ENCODE measurements around the gene ISY1.
A peak's percentile ranks its signal among the peaks of the same experiment; 100 is the strongest.
"Not testable (repeated sequence)": the region's sequence is repeated elsewhere in the genome, so short reads cannot be mapped to it uniquely, and the experiment has no call there.

Gene ISY1

DNA sequence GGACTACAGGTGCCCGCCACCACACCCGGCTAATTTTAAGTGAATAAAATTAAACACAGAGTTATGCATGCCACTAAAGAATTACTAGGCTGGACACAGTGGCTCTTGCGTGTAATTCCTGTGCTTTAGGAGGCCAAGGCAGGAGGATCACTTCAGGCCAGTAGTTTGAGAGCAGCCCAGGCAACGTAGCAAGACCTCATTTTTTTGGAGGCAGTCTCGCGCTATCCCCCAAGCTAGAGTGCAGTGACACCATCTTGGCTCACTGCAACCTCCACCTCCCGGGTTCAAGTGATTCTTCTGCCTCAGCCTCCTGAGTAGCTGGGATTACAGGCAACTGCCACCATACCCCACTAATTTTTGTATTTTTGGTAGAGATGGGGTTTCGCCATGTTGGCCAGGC, 4.7 kb upstream of the ISY1 start:
- DNase-seq, result not testable (repeated sequence)

DNA sequence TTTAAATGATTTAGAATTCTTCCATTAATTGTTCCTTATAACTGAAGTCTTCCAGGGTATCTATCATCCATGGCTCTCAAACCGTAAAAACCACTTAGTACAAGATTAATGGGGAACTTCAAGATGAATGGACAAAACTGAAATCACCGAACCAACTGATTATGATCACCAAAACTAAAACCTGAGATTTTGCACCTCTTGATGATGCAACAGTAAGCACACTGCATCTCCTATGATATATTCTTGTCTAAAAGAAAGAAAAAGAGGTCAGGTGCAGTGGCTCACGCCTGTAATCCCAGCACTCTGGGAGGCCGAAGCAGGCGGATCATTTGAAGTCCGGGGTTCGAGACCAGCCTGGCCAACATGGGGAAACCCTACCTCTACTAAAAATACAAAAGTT, 3.6 kb upstream of the ISY1 start:
- no peak for DNase-seq

DNA sequence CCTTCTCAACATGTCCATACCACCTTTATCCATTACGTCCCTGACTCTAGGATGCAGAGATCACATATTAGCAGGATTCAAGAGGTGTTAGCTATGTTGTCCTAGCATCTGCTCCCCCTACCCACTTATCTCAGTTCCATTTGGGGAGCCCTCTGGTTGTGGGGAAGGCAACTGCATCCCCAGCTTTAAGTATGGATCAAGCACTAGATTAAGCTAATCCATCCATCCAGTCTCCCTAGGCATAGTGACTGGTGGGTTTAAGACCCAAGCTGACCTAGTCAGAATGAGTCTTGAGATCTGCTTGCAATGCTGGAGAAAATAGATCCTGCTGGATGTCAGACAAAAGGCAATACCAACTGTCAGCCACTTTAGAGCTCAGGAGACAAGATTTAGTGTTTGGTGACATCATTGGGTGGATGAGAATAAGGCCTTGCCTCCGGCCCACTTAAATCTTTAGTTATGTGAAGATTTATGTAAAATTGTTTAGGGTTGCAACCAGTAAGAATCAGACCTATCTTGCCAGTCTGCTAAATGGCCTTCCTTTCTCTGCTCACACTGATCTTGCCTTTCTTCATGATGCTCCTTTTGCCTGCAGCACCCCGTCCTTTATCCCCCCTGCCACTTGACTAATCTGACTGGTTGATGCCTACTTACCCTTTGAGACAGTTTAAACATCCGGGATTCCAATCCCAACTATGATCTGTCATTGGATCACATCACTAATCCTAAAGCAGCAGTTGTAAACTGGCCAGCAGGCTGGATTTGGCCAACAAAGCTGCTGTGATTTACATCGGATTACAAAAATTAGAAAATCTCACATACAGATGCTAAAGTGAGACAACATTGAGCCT, 2.1 kb upstream of the ISY1 start:
- no peak for DNase-seq

DNA sequence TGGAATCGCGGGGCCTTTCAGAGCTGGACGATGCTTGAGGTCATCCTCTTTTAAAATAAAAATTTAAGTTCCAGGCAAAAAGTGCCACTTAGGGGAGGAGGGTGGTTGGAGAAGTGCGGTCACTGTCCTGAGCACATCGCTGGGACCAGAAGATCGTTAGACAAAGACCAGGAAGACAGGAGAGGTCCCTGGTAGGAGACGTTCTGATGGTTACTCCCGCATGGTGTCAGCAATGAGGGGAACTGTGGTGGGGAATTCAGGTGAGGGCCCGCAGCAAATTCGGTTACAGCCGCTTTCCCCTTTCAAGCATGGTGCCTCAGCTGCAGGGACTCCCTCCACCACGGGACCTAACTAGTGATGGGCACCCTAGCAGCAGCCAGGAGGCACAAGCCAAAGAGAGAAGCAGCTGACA, 1.0 kb upstream of the ISY1 start:
- no peak for DNase-seq

DNA sequence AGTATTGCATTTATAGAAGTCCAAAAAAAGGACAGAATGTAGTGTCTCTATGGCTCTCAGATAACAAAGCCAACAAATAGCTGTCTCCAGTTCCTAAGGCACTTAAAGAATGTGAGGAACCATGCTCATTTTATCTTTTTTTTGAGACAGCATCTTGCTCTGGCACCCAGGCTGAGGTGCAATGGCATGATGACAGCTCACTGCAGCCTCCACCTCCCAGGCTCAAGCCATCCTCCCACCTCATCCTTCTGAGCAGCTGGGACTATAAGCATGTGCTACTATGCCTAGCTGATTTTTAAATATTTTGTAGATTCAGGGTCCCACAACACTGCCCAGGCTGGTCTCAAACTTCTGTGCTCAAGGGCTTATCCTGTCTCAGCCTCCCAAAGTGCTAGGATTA, 16.1 kb downstream of the ISY1 start:
- DNase-seq, result no peak

DNA sequence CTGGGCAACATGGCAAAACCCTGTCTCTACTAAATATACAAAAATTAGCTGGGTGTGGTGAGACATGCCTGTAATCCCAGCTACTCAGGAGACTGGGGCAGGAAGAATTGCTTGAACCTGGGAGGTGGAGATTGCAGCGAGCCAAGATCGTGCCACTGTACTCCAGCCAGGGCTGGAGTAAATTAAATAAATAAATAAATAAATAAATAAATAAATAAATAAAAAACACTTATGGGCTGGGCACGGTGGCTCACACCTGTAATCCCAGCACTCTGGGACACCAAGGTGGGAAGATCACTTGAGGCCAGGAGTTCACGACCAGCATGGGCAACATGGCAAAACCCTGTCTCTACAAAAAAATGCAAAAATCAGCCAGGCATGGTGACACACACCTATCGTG, 19.9 kb downstream of the ISY1 start:
- DNase-seq, result not testable (repeated sequence)

DNA sequence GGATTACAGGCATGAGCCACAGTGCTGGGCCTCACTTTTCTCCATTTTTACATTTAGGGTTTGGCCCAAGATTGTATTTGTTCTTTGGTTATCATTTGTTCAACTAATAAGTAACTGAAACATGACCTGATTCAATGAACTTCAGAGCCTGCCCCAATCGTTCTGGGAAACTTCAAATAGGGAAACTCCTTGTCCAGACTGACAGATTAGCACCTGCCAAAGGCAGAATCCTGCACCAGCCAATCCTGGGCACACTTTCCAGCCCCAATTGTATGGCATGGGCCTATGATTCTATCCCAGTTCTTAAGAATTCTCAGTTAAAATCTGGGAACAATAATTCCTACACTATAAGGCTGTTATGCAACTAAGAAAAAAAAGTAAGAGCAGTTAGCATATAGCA, 21.0 kb downstream of the ISY1 start:
- DNase-seq, result no peak

DNA sequence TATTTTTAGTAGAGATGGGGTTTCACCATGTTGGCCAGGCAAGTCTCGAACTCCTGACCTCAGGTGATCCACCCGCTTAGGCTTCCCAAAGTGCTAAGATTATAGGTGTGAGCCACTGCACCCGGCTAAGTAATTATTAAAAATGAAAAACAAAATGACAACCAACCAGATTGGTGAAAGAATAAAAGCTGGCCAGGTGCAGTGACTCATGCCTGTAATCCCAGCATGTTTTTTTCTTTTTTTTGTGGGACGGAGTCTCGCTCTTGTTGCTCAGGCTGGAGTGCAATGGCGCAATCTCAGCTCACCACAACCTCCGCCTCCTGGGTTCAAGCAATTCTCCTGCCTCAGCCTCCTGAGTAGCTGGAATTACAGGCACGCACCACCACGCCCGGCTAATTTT, 24.6 kb downstream of the ISY1 start:
- DNase-seq, result not testable (repeated sequence)

DNA sequence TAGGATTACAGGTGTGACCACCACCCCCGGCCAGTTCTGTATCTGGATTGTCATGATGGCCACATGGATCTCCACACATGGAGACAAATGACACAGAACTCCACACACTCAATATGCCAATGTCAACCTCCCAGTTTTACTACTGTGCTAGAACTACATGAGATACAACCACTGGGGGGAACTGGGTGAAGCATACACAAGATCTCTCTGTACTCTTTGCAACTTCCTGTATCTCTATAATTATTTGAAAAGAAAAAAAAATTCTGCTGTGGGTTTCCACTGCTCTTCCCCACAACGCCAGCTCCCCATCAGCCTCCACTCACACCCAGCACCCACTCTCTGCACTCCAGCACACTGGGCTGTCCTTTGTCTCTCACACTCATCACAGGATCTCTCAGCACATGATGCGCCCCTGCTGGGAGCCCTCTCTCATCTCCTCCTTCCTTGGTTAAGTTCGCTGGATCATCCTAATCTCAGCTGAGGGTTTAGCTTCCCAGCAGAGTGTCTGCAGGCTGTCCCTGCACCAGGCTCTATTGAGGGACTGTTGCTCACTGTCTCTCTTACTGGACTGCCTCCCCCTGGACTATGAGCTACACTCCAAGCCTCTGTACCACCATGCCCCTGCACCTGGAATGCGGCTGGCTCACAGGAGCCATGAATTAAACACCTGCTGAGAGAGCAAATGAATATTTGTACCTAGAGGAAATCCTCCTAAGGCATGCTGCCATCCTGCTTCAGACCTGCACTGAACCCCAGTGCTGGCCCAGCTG, 28.6 kb downstream of the ISY1 start:
- DNase-seq, result no peak

DNA sequence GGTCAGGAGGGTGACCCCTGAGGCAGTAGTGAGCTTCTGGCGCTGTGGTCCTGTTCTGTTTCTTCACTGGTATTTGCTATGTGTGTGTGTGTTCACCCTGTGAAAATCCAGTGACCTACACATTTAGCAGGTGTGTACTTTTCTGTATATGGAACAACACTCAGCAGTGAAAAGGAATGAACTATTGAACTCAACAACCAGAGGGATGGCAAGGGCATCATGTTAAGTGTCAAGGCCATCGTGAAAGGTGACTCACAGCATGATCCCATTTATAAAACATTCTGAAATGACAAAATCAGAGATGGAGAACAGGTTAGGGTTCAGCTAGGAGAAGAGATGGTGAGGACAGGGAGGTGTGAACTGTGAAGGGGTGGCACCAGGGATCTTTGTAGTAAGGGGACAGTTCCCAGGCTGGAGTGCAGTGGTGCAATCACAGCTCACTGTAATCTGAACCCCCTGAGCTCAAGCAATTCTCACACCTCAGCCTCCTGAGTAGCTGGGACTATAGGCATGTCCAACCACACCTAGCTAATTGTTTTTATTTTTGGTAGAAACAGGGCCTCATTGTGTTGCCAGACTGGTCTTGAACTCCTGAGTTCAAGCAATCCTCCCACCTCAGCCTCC, 29.3 kb downstream of the ISY1 start:
- DNase-seq, result no peak

DNA sequence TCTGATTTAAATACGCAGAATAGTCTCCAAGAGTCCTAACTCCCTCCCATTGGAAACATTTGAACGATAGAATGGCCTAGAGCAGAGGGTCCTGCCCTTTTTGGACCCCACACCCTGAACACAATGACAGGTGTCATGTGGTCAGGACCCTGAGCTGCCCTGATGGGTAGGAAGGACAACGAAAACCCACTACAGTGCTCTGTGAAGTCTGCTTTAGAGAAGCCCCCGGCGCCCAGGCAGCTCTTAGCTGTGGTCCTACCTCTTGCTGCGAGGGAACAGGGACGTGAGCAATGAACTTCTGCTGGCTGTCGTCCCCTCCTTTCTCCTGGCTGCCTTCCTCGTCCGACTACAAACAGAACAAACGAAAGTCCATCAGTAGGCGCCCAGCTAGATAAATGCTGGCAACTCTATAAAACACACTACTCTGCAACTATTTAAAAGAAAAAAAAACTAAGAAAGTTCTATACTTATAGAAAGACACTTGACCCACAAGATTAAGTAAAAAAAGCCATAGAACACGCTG, 30.5 kb downstream of the ISY1 start:
- DNase-seq, result no peak

DNA sequence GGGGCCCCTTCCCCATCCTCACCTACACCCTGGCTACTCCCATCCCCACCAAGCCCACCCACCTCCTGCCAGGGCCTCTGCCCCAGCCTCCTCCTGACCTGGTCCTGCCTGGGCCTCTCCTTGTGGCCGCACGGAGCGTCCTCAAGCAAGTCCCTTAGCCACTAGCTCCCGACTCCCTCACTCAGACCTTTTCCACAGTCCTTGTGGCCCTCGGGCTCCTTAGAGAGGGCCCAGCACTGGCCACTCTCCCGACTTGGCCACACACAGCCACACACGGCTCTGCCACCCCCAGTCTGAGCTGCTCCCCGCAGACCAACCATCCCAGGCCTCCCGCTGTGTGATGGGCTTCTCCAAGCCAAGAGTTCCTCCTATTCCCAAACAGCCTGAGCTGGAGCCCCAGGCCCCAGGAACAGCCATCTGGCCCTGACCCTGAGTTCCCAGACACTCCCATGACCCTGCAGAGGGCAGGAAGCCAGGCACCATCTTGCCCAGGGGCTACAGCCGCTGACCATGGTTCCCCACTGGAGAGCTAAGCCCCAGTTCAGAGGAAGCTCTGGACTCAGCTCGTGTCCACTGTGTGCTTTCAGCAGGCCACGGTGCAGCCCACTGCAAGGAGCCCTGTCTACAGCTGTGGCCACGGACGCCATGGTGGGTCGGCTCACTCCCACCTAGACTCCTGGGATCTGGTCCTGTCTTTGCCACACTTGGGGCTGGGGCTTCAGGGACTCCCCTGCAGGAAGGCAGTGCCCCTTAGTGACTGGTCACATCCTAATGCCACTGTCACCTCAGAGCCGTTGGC, 32.3 kb downstream of the ISY1 start:
- no peak for DNase-seq

DNA sequence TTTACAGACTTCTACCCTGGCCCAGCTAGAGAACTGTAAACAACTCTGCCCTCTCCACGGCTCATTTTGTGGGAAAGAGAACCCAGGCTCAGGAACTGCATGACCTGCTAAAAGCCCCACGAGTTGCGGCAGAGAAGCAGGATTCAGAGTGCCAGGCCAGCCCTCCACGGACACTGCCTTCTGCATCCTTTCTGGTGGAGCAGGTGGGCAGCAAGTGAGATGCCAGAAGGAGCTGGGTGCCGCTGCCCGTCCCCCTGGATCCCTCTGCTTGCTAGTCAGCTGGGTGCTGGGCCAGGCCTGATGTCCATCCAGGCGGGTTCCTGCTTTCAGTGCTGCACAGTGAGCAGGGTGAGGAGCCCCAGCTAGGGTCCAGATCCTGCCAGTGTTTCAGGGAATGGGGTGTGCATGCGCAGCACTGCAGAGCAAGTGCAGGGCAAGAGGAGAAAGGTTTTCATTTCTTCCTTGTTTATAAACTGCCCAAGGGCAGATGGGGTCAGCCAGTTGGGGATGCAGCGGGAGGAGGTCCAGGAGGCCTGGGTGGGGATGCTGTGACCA, 34.1 kb downstream of the ISY1 start:
- no peak for DNase-seq

DNA sequence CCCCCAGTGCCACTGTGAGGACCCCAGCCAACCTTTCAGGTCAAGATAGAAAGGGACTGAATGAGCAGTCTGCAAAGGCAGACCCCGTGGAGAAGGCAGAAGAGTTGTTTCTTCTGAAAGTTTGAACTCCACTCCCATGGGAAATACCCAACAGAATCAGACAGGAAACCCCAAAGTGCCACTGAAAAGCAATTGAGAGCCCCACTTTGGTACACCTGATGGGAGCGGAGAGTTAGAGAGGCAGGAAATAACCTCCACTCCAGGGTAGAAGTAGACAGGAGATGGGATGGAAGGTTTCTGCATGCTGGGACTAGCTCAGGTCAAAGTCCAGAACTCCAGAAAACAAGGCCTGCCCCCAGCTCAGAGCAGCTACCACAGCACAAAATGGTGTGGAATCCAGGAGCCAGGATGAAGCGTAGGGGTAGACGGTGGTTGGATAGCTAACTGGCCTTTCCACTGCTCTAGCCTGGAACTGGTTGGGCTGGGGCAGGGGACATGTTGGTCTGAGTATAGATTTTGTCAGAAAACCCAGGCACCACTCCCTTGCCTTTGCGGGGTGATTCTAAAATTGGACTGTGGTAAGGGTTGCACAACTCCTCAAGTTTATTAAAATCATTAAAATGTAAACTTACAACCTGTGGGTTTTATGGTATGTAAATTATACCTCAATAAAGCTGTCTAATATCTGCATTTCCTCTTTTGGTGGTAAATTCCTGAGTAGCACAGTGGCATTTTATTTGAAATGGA, 37.4 kb downstream of the ISY1 start:
- no peak for DNase-seq

DNA sequence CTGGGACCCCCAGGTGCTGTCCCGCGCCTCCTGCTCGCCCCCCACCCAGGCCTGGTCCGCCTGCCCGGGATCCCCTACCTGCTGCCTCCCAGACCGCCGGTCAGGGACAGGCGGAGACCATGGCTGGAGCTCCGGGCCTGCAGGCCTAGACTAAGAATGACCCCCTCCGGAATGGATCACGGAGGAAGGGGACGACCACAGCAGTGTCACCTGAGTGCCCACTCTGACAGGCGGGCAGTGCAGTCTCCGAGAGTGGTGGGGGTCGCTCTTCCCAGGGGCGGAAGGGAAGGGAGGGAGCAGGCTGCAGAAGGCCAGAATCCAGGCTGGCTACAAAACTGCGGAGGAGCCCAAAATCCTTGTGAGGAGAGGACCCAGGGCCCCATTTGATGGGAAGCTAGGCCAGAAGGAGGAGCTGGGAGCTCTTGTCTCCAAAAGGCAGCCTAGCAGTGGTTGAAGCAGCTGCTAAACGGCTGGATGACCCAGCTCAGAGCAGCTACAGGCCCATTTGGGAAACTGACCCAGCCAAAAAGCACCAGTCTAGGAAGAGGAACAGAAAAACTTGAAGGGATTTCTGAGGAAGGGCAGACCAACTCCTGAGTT, 38.4 kb downstream of the ISY1 start:
- no peak for DNase-seq

DNA sequence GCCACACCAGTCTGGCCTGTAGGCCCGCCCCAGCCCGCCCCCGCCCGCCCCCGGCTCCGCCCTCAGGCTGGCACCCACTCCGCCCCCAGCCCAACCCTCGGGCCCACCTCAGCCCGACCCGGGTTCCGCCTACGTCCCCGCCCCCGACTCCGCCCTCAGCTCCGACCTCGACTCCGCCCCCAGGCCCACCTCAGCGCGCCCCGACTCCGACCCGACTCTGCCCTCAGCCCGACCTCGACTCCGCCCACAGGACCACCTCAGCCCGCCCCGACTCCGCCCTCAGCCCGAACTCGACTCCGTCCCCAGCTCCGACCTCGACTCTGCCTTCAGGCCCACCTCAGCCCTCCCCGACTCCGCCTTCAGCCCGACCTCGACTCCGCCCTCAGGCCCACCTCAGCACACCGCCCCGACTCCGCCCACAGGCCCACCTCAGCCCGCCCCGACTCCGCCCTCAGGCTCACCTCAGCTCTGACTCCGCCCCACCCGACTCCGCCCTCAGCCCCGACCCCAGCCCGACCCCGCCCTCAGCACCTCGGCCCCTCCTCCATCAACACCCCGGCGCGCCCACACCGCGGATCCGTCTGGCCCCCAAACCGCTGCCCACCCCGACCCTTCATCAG, 39.0 kb downstream of the ISY1 start, which contains the start of gene RAB43:
TSS of gene RAB43 (minus strand) at position 13 of the 620 bp plus-strand sequence. CDS start 315 bp downstream, outside the sequence.
- DNase-seq, result peak; percentile 78

DNA sequence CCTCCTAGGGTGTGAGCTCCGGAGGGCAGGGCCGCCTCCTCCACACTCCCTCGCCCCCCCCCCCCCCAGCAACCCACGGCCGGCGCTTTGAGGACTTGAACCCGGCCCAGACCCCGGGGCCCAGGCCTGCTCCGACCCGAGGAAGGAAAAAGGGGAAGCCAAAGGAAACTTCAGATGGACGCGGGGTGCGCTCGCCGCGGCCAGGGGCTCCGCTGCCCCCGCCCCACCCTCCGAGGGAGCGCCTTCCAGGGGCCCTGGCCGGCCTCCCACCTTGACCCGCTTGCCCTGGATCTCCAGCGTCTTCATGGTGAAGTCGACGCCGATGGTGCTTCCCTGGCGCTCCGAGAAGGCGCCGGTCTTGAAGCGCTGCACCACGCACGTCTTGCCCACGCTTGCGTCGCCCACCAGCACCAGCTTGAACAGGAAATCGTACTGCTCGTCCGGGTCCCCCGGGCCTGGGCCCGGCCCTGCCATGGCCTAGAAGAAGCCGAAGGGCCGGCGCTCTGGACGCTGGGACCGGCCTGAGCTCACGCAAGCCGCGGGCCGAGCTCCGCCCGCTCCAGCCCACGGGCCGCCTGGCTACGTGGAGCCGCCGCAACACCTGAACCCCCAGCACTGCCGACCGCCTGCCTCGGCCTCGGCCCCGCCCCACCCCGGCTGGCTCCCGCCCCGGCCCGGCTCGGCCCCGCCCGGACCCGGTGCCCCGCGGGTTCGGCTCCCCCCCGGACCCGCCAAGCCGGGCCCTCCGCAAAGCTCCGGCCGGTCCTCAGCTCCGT, 39.7 kb downstream of the ISY1 start:
- no peak for DNase-seq

DNA sequence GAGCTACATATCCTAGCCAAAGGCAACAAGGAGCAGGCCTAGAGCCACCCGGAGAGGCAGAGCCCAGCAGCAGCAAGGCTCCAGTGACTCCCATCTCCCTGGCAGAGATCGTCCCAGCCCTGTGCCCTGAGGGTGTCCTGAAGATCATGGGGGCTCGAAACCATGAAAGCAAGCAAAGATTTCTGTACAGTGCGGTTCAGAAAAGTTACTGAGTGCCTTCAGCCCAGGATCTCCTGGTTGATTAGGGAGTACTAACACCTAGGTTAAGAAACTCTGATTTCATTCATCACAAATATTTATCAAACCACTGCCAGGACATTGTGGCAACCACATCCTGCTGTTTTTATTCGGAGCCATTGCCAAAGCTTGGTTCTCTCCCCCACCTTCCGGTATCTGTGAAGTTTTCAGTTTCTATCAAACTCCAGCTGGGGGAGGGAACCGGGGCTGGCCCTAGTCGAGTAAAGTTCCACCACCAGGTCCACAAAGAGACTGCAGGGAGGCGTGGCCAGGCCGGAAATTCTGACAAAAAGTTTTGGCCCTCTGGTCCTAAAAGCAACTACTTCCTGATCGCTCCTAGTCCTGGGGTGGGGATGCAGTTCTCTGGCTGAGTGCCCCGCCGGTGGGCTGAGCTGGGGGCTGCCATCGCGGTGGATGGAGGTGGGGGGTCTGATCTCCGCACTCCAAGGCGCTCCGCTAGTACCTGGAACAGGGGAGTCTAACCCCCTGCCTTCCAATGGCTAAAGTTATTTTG, 40.4 kb downstream of the ISY1 start:
- DNase-seq, result peak; percentile 24
